GM15510 (cell line): ENCODE results near the gene WDR27.

Experiments used
- POLR2A ChIP-seq: IDR thresholded peaks from 3 replicates; pipeline ENCODE4 v1.6.1; 2011; ENCODE audit warnings: borderline replicate concordance; ENCODE audit not compliant: insufficient read length; ENCODE audit errors: extremely low read depth

The WDR27 gene

GRCh38 chr6:169529931-169530751, 171.7 kb downstream of the WDR27 start:
- TF ChIP-seq POLR2A = no peak

- TF ChIP-seq POLR2A = no peak
Observed at GRCh38 chr6:169528755-169529154, 173.1 kb downstream of the WDR27 start.

- no peak for TF ChIP-seq POLR2A
Observed at GRCh38 chr6:169527306-169527705, 174.5 kb downstream of the WDR27 start.

GRCh38 chr6:169521825-169522224, 180.0 kb downstream of the WDR27 start:
- TF ChIP-seq POLR2A = no peak

- no peak for TF ChIP-seq POLR2A
Observed at GRCh38 chr6:169520104-169520503, 181.7 kb downstream of the WDR27 start.

GRCh38 chr6:169518451-169518850, 183.4 kb downstream of the WDR27 start:
- no peak for TF ChIP-seq POLR2A

- TF ChIP-seq POLR2A = no peak
Observed at GRCh38 chr6:169513478-169514193, 188.2 kb downstream of the WDR27 start.

- TF ChIP-seq POLR2A = no peak
Observed at GRCh38 chr6:169510871-169511270, 191.0 kb downstream of the WDR27 start.

GRCh38 chr6:169508452-169508851, 193.4 kb downstream of the WDR27 start:
- TF ChIP-seq POLR2A = no peak

- TF ChIP-seq POLR2A = no peak
Observed at GRCh38 chr6:169503422-169504152, 198.2 kb downstream of the WDR27 start.

- no peak for TF ChIP-seq POLR2A
Observed at GRCh38 chr6:169502445-169502844, 199.4 kb downstream of the WDR27 start.

GRCh38 chr6:169501777-169502313, 200.0 kb downstream of the WDR27 start:
- no peak for TF ChIP-seq POLR2A

- TF ChIP-seq POLR2A = no peak
Observed at GRCh38 chr6:169501128-169501527, 200.7 kb downstream of the WDR27 start.

- no peak for TF ChIP-seq POLR2A
Observed at GRCh38 chr6:169500688-169501087, 201.1 kb downstream of the WDR27 start.

- TF ChIP-seq POLR2A = no peak
Observed at GRCh38 chr6:169499848-169500247, 202.0 kb downstream of the WDR27 start.
